ENCODE data around the gene CTNNBL1.
"Not testable (repeated sequence)": the region's sequence is repeated elsewhere in the genome, so short reads cannot be mapped to it uniquely, and the experiment has no call there.

The CTNNBL1 gene

DNA sequence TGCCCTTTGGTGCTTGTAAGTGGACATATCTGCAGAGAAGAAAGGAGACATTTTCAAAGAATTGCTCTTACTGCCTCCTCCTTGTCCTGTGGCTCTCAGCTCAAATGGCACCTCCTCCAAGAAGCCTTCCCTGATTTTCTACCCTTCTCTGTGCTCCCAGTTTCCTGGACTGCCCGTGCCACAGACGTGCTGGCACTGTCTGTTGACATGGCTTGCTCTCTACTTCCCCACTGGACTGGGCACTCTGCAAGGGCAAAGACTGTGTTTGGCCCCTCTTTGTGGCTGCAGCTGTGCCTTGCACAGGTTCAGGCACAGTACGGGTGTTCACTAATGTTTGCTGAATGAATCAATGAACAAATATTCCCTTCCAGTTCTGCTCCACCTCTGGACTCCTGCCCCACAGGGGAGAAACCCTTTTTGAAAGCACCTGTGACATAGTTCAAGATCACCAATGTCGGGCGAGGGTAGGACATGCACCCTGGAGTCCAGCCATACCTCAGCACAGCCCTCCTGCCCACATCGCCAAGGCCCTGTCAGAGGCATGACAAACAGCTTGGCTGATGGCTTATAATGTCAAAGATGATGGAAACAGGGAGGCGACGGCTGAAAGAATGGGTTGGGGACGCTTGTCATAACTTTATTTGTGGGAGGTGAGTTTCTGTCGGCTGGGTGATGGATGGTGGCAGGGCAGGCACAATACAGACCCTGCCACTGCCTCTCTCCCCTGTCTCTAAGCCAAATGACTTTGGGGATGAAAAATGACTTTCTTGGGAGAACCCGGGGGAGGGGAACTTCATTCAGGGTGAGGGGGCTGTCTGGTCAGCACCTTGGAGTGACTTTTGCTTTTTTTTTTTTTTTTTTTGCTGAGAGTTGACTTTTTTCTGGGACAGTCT is 15.6 kb upstream of the CTNNBL1 start:
- DNase-seq (ENCODE audit: low read depth), result no peak
- no peak overlapping the region for H3K4me3 ChIP-seq (ENCODE audit: control insufficient read depth, low read depth, low read length)
- TF ChIP-seq CTCF (conservative IDR thresholded peaks at IDR 0.05; ENCODE audit: control insufficient read depth, insufficient read depth, low read depth, low read length), result no peak

GRCh38 chr20:37679751-37680150 is 14.1 kb upstream of the CTNNBL1 start:
- DNase-seq (ENCODE audit: low read depth); H3K4me3 ChIP-seq (ENCODE audit: control insufficient read depth, low read depth, low read length): not testable (repeated sequence)

- DNase-seq (ENCODE audit: low read depth), result peak; percentile 49
- TF ChIP-seq CTCF (conservative IDR thresholded peaks at IDR 0.05; ENCODE audit: control insufficient read depth, insufficient read depth, low read depth, low read length), result no peak
Observed at GRCh38 chr20:37680420-37680819, 13.4 kb upstream of the CTNNBL1 start.

DNA sequence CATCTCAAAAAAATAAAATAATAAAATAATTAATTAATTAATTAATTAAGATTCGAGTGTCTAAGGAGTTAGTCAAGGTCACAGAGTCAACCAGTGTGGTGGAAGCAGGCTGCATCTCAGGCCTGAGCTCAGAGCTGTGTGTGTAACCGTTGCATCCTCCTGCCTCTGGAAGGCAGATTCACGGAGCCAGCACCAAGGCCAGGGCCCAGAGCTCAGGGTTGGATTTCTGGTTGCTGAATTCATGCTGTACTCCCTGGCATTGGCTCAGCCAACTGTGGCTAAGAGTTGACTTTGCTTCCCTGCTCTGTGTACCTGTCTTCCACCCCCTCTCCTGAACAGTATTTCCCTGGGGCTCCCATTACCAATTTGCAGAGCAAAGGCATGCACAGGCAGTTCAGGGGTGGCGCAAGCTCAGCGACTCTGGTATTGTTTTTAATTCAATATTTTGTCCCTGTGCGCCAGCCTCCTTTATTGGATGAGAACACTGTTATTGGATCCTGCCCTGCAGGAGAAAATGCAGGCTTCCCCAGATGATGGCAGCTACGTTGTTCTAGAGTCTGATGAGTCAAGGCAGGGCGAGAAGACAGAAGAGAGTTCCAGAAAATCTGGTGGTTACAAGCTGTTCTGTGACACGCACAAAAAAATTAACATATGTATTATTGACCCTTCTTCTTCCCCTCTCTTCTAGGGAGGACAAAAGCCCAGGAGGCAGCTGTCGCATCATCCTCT is 12.3 kb upstream of the CTNNBL1 start:
- DNase-seq (ENCODE audit: low read depth), result no peak
- H3K4me3 ChIP-seq (ENCODE audit: control insufficient read depth, low read depth, low read length), result no peak overlapping the region
- no peak for TF ChIP-seq CTCF (conservative IDR thresholded peaks at IDR 0.05; ENCODE audit: control insufficient read depth, insufficient read depth, low read depth, low read length)

More at GRCh38 chr20:37680420-37680819, 13.4 kb upstream of the CTNNBL1 start:
- no peak overlapping the region for H3K4me3 ChIP-seq (ENCODE audit: control insufficient read depth, low read depth, low read length)

DNA sequence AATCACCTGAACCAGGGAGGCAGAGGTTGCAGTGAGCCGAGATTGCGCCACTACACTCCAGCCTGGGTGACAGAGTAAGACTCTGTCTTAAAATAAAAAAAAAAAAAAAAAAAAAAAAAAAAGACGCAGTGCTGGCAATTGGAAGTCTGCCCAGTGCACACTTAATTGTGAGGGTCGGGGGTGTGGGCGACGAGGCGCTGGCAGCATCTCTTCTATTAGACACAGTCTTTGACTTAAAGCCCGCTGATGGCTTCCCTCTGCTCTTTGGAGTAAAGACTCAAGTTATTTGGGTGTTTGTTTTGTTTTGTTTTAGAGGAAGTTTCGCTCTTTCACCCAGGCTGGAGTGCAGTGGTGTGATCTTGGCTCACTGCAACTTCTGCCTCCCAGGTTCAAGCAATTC is 10.7 kb upstream of the CTNNBL1 start:
- H3K4me3 ChIP-seq (ENCODE audit: control insufficient read depth, low read depth, low read length); DNase-seq (ENCODE audit: low read depth): not testable (repeated sequence)

DNA sequence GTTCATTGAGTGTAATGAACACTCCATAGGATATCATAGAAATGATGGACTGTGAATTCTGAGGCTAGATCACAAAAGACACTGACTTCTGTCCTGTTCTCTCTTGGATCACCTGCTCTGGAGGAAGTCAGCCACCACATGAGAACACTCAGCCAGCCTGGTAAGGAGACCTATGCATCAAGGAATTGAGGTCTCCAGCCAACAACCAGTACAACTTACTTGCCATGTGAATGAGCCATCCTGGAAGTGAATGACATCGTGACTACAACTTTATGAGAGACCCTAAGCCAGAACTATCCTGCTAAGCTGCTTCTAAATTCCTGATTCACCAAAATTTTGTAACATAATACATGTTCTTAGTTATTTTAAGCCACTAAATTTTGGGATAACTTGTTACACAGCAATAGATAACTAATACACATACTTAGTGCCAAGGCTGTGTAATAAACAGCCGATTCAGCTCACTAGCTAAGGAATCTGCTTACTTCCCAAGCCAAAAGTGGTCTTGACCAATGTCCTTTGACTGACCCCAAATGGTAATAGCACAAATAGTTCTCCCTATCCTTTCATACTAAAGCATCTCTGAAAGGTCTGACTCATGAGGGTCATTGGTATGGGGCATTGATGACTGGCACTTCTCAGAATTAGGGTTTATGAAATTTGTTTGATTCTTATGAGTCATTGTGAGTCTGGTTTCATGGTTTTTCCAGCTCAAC is 6.9 kb upstream of the CTNNBL1 start:
- no peak overlapping the region for H3K4me3 ChIP-seq (ENCODE audit: control insufficient read depth, low read depth, low read length)
- TF ChIP-seq CTCF (conservative IDR thresholded peaks at IDR 0.05; ENCODE audit: control insufficient read depth, insufficient read depth, low read depth, low read length), result no peak
- DNase-seq (ENCODE audit: low read depth), result peak; percentile 64

DNA sequence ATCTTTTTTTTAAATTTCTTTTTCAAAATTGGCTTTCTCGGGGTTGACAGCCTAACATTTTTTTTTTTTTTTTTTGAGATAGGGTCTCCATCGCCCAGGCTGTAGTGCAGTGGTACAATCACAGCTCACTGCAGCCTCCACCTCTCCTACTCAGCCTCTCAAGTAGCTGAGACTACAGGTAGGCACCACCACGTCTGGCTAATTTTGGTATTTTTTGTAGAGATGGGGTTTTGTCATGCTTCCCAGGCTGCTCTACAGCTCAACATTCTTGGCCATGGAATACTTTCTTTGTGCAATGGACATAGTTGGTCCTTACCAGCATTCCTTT is 6.4 kb upstream of the CTNNBL1 start:
- no peak overlapping the region for H3K4me3 ChIP-seq (ENCODE audit: control insufficient read depth, low read depth, low read length)
- TF ChIP-seq CTCF (conservative IDR thresholded peaks at IDR 0.05; ENCODE audit: control insufficient read depth, insufficient read depth, low read depth, low read length), result no peak
- DNase-seq (ENCODE audit: low read depth), result no peak

Measured in fibroblast of mammary gland (primary cell).